ENCODE measurements around the gene PRR20A.
"Not testable (repeated sequence)": the region's sequence is repeated elsewhere in the genome, so short reads cannot be mapped to it uniquely, and the experiment has no call there.

The PRR20A gene

DNA sequence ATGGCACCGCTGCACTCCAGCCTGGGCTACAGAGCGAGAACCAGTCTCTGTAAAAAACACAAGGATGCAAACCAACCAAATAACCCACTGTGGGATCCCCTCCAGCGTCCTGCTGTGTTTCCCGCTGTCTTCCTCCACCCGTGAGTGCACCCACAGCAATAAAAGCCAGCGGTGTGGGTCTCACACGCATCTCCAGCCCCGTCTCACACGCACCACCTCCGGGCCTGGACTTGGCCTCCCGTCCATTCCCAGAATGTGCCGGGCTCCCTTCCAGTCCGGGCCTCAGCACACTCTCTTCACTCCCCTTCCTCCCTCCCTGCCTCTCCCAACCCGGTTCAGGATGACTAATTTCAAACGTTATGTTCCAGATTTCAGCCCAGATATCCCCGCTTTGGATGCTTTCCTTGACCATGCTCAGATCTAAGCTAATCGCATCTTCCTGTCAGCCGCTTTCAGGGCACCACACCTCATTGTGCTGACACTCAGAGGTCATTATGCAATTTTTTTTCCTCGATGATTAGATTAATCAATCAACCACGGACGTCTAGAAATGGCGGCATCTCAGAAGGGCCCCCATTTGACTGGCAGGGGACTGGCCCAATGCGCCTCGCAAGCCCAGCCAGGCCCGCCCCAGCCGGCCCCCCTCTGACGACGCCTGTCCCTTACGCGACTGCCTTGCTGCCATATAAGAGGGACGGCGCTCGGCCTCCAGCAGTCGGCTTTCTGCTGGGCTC, at the start of gene PRR20A:
Gene PRR20A, plus strand, starts transcription at position 684 of the 734 bp plus-strand sequence. CDS start 387 bp downstream, outside the sequence.
- DNase-seq = not testable (repeated sequence)

DNA sequence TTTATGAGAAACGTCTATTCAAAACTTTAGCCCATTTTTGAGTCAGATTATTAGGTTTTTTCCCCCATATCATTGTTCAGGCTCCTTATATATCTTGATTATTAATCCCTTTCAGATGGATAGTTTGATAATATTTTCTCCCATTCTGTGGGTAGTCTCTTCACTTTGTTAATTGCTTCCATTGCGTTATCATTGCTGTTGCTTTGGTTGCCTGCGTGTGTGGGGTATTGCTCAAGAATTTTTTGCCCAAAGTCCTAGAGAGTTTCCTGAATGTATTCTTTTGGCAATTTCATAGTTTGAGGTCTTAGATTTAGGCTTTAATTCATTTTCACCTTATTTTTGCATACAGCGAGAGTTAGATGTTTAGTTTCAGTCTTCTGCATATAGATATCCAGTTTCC, 25.8 kb upstream of the PRR20A start:
- DNase-seq = no peak

DNA sequence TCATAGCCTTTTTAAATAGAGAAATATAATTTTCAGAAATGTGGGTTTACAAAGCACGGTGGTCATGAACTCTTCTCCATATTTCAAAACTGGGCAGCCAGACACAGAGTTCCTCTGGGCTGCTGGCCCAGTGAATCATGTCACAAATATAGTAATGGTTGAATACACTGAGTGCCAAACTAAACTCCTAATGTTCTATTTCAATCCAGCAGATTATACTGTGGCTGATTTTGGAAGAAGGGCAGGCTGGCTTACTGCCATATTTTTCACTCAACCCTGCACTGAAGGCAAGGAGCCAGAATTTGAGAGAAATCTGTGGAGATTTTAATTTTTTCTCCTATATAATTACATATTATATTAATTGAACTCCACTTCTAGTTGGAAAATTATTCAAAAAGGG, 17.0 kb upstream of the PRR20A start:
- no peak for DNase-seq

DNA sequence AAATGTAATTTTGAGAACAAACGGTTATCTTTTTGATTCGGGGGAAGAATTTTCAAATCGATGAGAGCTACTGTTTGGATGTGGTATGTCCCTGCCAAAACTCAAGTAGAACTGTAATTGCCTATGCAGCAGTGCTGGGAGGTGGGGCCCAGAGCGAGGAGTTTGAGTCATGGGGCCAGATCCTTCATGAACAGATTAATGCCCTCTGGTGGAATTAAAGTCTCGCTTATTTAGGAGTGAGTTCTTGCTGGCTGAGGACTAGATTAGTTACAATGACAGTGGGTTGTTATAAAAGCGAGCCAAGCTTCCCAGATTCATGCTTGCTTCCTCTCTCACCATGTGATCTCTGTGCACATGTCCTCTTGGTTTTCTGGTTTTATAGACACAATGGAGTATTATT, 11.8 kb upstream of the PRR20A start:
- no peak for DNase-seq

DNA sequence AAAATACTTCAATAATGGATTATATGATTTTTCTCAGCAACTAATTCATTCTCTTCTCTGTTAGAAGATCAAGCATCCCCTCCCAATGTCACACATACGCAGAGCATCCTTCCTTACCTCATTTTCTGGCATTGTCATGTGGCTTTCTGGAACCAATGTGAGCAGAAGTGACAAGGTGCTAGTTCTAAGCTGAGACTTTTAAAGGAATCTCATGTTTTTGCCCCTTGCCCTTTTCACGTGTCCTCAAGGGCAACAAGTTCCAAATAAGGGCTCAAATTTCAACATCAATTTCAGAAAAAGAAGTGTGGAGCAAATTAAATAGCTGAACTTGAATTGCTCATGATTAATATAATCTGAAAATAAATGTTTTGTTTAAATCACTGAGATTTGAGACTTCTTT, 4.6 kb upstream of the PRR20A start:
- no peak for DNase-seq

DNA sequence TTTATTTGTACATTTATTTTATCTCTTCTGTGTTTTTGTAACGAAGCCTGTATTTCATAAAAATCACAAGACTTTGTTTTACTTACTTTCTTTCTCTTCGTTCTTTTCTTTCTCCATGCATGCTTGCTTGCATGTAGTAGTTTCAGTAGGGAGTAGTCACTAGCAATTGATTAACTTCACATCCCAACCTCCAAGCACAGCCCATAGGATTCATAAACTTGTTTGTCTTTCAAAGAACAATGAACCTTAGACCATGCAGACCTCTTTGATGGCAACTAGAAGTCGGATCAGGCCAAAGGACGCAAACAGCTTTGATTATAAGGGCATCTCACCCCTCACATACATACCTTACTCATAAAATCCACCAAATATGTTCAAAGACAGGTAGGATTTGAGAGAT, 3.1 kb upstream of the PRR20A start:
- DNase-seq = no peak

DNA sequence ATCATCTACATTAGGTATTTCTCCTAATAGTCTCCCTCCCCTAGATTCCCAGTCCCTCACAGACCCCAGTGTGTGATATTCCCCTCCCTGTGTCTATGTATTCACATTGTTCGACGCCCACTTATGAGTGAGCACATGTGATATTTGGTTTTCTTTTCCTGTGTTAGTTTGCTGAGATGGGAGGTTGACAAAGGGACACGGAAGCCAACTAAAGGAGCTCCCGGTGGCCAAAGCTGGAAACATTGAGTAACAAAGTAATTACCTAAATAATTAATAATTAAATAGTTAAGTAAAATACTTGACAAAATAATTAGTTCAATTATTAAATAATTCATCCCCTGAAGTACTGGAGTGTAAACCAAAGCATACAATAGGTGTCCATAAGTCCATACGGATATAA, 1.7 kb upstream of the PRR20A start:
- no peak for DNase-seq

DNA sequence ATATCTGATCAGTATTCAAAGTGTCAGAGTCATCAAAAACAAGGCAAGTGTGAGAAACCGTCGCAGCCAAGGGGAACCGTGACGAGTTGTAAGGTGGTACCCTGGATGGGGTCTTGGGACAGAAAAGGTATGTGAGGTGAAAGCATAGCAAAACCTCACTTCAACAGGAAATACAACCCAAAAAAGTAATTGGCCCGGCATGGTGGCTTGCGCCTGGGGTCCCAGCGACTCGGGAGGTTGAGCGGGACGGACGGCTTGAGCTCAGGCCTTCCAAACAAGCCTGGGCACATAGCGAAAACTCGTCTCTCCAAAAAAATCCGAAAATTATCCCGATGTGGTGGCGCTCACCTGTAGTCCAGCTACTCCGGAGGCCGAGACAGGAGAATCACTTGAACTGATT, 937 bp upstream of the PRR20A start:
- not testable (repeated sequence) for DNase-seq

DNA sequence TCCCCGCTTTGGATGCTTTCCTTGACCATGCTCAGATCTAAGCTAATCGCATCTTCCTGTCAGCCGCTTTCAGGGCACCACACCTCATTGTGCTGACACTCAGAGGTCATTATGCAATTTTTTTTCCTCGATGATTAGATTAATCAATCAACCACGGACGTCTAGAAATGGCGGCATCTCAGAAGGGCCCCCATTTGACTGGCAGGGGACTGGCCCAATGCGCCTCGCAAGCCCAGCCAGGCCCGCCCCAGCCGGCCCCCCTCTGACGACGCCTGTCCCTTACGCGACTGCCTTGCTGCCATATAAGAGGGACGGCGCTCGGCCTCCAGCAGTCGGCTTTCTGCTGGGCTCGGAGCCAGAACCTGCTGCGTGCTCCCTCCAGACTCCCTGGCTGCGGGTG, 6.5 kb downstream of the PRR20A start, which contains the start of gene PRR20B:
Gene PRR20B, plus strand, starts transcription at position 301 of the 400 bp plus-strand sequence. CDS start 387 bp downstream, outside the sequence.
- DNase-seq = not testable (repeated sequence)

DNA sequence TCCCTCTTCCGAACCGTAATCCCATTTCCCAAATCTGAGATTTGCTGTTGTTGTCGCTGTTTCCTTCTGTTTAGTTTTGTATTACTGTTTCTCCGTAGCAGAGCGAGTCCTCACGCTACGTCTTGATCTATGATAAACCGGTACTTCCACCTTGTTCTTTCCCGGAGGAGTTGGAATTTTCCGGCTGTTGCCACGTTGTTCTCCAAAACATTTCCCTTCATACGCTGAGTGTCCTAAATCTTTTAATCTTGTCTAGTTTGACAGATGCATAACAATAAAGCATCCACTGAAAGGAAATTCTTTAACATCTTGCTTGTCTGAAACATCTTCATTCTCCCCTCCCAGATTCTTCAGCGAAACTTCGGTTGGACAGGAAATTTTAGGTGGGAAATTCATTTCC, 7.4 kb downstream of the PRR20A start:
- not testable (repeated sequence) for DNase-seq

DNA sequence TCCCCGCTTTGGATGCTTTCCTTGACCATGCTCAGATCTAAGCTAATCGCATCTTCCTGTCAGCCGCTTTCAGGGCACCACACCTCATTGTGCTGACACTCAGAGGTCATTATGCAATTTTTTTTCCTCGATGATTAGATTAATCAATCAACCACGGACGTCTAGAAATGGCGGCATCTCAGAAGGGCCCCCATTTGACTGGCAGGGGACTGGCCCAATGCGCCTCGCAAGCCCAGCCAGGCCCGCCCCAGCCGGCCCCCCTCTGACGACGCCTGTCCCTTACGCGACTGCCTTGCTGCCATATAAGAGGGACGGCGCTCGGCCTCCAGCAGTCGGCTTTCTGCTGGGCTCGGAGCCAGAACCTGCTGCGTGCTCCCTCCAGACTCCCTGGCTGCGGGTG, 13.0 kb downstream of the PRR20A start, which contains the start of gene PRR20C:
Gene PRR20C, plus strand, starts transcription at position 301 of the 400 bp plus-strand sequence. CDS start 387 bp downstream, outside the sequence.
- DNase-seq = not testable (repeated sequence)

DNA sequence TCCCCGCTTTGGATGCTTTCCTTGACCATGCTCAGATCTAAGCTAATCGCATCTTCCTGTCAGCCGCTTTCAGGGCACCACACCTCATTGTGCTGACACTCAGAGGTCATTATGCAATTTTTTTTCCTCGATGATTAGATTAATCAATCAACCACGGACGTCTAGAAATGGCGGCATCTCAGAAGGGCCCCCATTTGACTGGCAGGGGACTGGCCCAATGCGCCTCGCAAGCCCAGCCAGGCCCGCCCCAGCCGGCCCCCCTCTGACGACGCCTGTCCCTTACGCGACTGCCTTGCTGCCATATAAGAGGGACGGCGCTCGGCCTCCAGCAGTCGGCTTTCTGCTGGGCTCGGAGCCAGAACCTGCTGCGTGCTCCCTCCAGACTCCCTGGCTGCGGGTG, 19.6 kb downstream of the PRR20A start, which contains the start of gene PRR20D:
Gene PRR20D, plus strand, starts transcription at position 301 of the 400 bp plus-strand sequence. CDS start 387 bp downstream, outside the sequence.
- not testable (repeated sequence) for DNase-seq

DNA sequence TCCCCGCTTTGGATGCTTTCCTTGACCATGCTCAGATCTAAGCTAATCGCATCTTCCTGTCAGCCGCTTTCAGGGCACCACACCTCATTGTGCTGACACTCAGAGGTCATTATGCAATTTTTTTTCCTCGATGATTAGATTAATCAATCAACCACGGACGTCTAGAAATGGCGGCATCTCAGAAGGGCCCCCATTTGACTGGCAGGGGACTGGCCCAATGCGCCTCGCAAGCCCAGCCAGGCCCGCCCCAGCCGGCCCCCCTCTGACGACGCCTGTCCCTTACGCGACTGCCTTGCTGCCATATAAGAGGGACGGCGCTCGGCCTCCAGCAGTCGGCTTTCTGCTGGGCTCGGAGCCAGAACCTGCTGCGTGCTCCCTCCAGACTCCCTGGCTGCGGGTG, 26.2 kb downstream of the PRR20A start, which contains the start of gene PRR20E:
Gene PRR20E, plus strand, starts transcription at position 301 of the 400 bp plus-strand sequence. CDS start 387 bp downstream, outside the sequence.
- not testable (repeated sequence) for DNase-seq

DNA sequence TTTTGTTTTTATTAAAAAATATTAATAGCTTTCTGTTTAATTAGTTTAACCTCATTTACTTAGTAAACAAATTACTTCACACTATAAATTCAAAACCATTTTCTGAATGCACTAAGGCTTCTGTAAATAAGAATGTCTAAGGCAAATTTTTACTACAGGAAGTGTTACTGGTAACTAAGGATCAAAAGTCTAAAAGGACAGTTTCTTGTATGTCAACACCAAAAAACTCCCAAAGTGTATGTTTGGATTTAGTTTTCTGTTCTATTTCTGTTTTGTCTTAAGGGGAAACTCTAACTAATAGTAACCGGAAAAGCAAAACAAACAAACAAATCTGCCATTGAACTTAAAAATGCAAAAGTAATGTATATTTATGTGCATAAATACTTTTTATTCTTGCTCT, 50.9 kb downstream of the PRR20A start:
- DNase-seq = no peak

Measured in NCI-H2171 (cell line).